Testis (tissue), 3 donors: Measurements from ENCODE around the gene MICAL1. TPM values are rescaled to one million over a fixed set of nuclear protein-coding genes. Genes with fewer than 3 reads are reported as not detected.
A peak's percentile ranks its signal among the peaks of the same experiment; 100 is the strongest.

ENCODE experiments used
- DNase-seq: peaks from one replicate; pipeline ENCODE4 v3.0.0-alpha.2; 2019
- H3K27ac ChIP-seq, 2 donors: fragments of 200-600 bp; sonication (generic); one replicate each; pipeline ENCODE4 v1.5.1; 2019
- H3K27me3 ChIP-seq: fragments of 200-600 bp; sonication (generic); one replicate; pipeline ENCODE4 v1.5.1; 2019
- H3K36me3 ChIP-seq: fragments of 200-600 bp; sonication (generic); one replicate; pipeline ENCODE4 v1.5.1; 2017; ENCODE audit warnings: low read depth; ENCODE audit errors: missing control alignments
- H3K4me1 ChIP-seq: fragments of 200-600 bp; sonication (generic); one replicate; pipeline ENCODE4 v1.5.1; 2019
- H3K4me3 ChIP-seq, 2 donors: fragments of 200-600 bp; sonication (generic); one replicate each; pipeline ENCODE4 v1.5.1; 2017 to 2019
- H3K9me3 ChIP-seq: fragments of 200-600 bp; sonication (generic); one replicate; pipeline ENCODE4 v1.5.1; 2017
- POLR2A ChIP-seq: fragments of 450-650 bp; IDR thresholded peaks from one replicate; pipeline ENCODE4 v1.6.1; 2017; ENCODE audit warnings: antibody characterized with exemption, mild to moderate bottlenecking, moderate library complexity
- WGBS, 2 donors: methylation state at CpG; one replicate each; pipeline ENCODE4 v1.1.5; 2018; 5-methylcytosine and 5-hydroxymethylcytosine counted together
- intact Hi-C: fragments of 100-400 bp; cut with DNase I; formaldehyde crosslinking; loops from one replicate; pipeline ENCODE4 v1.15.1; 2023; ENCODE audit warnings: low total_unique reads
- polyA plus RNA-seq: library from polyadenylated mRNA; stranded (reverse); fragments of 350-450 nt; fragmentation: Illumina TruSeq; extraction: RNeasy Lipid Tissue Mini Kit (QIAGEN cat#74804); gene quantifications from one replicate; pipeline ENCODE4 v1.2.3, GENCODE V29; 2014; ENCODE audit warnings: low read depth, low replicate concordance; ENCODE audit not compliant: insufficient read depth
- total RNA-seq, 2 donors: library from RNA; depleted of rRNA; stranded (reverse); fragments of >200 nt; gene quantifications; one replicate each; pipeline ENCODE4 v1.2.3, GENCODE V29; 2016
- TF ChIP-seq, protein P1 (sequence below), 3 experiments: fragments of 450-650 bp in 2 of 3; fragments of 200-600 bp in 1 of 3; sonication (generic) in 1 of 3; IDR thresholded peaks; one replicate each; pipeline ENCODE4 v1.5.1; 2016 to 2019; ENCODE audit warnings: antibody characterized with exemption in 3 of 3, mild to moderate bottlenecking in 2 of 3, moderate library complexity in 1 of 3

Gene MICAL1
- total and polyA plus RNA-seq, 3 donors from 2014 or later = 34.6 to 61.9 (median 50.3) TPM

DNA sequence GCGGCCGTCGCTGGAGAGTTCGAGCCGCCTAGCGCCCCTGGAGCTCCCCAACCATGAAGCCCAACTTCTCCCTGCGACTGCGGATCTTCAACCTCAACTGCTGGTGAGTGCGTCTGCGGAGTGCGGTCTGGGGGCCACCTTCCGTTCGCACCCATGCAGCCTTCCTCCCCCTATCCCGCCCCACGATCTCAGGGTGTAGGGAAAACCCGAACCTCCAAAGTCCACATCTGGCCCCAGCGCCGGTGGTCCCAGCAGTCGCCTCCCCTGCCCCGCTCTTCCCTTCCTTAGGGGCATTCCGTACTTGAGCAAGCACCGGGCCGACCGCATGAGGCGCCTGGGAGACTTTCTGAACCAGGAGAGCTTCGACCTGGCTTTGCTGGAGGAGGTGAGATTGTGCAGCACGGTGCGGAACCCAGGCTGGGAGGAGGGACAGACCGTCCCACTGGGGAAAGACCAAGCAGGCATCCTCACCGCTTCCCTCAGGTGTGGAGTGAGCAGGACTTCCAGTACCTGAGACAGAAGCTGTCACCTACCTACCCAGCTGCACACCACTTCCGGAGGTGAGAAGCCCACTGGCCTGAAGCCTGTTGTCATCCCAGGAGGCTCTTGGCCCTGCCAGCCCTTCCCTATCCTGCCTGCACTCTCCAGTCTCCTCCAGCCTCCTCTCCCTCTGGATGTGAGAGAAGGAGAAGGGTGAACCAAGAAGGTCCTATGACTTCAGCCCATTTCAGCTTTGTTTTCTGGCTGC is 14.3 kb downstream of the MICAL1 start:
- no peaks in the 10 kb centered on the region for H3K27me3 ChIP-seq
- no peaks in the 10 kb centered on the region for H3K9me3 ChIP-seq
- no peaks in the 10 kb centered on the region for H3K36me3 ChIP-seq
- H3K27ac ChIP-seq = peak overlapping the region; percentile 82 to 85
- peak overlapping the region; percentile 88 to 94 for H3K4me3 ChIP-seq
- intact Hi-C loops = no loop called here
- peaks cover 4% of the 10 kb centered on the region for H3K4me1 ChIP-seq
- TF ChIP-seq POLR2A = no peak
- TF ChIP-seq, protein P1, sequence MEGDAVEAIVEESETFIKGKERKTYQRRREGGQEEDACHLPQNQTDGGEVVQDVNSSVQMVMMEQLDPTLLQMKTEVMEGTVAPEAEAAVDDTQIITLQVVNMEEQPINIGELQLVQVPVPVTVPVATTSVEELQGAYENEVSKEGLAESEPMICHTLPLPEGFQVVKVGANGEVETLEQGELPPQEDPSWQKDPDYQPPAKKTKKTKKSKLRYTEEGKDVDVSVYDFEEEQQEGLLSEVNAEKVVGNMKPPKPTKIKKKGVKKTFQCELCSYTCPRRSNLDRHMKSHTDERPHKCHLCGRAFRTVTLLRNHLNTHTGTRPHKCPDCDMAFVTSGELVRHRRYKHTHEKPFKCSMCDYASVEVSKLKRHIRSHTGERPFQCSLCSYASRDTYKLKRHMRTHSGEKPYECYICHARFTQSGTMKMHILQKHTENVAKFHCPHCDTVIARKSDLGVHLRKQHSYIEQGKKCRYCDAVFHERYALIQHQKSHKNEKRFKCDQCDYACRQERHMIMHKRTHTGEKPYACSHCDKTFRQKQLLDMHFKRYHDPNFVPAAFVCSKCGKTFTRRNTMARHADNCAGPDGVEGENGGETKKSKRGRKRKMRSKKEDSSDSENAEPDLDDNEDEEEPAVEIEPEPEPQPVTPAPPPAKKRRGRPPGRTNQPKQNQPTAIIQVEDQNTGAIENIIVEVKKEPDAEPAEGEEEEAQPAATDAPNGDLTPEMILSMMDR (IDR thresholded peaks at IDR 0.05) = peak in 2 of 3 experiments; percentile 2 to 16
- peak; percentile 63 for DNase-seq
- WGBS, 2 donors = 0% methylated on average over 4 to 31 of the region's 31 CpGs

DNA sequence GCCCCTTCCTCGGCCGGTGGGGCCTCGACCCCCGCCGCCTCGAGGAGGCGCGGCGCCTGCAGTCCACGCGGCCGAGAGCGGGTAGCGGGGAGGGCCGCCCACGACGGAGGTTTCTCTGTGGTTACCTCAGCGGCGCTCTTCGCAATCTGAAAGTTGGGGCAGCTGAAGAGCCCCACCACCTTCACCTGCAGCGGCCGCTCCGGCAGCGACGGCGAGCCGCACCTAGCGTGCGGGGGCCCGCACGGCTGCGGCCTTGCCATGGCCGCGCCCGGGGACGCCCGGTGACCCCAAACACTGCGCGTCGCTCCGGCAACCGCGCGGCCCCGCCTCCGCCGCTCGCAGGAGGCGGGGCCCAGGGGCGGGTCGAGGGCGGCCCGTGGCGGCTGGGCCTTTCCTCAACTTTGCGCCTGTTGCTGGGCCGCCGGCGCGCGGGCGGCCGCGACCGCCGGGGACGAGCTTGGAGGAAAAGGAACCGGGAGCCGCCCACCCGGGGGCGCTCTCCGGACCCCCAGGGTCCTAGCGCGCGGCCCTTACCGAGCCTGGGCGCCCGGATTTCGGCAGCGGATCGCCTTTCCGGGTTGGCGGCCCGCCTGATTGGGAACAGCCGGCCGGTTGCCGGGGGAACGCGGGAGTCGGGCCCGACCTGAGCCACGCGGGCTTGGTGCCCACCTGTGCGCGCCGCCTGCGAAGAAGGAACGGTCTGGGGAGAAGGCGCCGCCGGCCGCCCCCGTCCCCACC is 15.1 kb downstream of the MICAL1 start, which contains the start of the genes PPIL6 and SMPD2:
Gene PPIL6 (minus strand): TSS at position 298 of the 738 bp plus-strand sequence. CDS start 38 bp downstream, at position 260.
Gene SMPD2 (plus strand): TSS at position 394 of the 738 bp plus-strand sequence. CDS start 398 bp downstream, outside the sequence.
- intact Hi-C loops = no loop called here
- peak; percentile 92 for DNase-seq
- peak; percentile 8 for TF ChIP-seq POLR2A
- TF ChIP-seq, protein P1 (IDR thresholded peaks at IDR 0.05) = peak in 2 of 3 experiments; percentile 11 to 25
- H3K9me3 ChIP-seq = no peaks in the 10 kb centered on the region
- WGBS, 2 donors = 1% methylated on average over 96 of the region's 102 CpGs; no CpG with 5 or more reads in 1 of the 2 donors
- H3K4me3 ChIP-seq = peak within 1 kb of the TSS; percentile 88 to 94
- peak within 1 kb of the TSS; percentile 82 to 85 for H3K27ac ChIP-seq
- H3K36me3 ChIP-seq = no peaks in the 10 kb centered on the region
- peaks cover 4% of the 10 kb centered on the region for H3K4me1 ChIP-seq
- no peaks in the 10 kb centered on the region for H3K27me3 ChIP-seq

DNA sequence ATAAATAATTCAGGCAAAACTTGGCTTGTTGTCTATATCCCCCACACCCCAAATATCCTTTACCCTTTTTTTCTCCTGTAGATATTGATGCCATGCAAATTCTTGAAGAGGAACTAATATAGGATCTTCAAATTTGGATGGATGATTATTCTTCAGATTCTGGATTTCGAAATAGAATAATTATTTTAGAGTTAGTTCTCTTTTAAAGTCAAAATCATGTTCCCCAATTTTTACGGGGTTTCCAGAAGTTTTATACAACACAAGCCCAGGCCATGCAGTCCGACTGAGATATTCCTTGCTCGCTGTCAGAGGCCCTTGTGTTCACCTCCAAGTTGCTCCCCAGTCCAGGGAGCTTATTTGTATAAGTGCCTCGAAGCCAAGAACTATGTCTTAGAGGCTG is 19.5 kb downstream of the MICAL1 start:
- no peak for DNase-seq
- H3K27ac ChIP-seq = no peak overlapping the region
- intact Hi-C loops = no loop called here
- H3K36me3 ChIP-seq = no peaks in the 10 kb centered on the region
- no peak overlapping the region for H3K4me3 ChIP-seq
- H3K4me1 ChIP-seq = no peaks in the 10 kb centered on the region
- no peaks in the 10 kb centered on the region for H3K9me3 ChIP-seq
- 88 to 93% methylated on average over 5 of the region's 5 CpGs for WGBS, 2 donors
- no peaks in the 10 kb centered on the region for H3K27me3 ChIP-seq
- no peak for TF ChIP-seq POLR2A
- TF ChIP-seq, protein P1 (IDR thresholded peaks at IDR 0.05) = no peak

DNA sequence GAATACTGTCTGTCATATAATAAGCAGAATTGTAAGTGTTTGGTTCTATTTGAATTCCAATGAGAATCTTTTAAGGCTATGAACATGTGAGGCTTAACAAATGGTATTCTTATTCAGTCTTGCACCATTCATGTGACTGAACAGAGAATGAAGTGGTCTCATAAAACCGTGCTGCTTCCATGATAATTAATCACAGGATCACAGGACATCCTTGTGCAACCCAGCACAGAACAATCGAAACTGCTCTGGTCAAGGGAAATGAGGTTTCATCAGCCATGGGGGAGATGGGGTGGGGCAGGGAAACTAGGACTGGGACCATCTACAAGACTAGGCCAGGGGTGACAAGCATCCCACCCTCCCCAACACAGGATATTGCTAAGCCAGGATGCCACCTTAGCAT is 21.1 kb downstream of the MICAL1 start:
- H3K4me1 ChIP-seq = no peaks in the 10 kb centered on the region
- H3K27ac ChIP-seq = no peak overlapping the region
- 69 to 70% methylated on average over 2 of the region's 2 CpGs for WGBS, 2 donors
- intact Hi-C loops = no loop called here
- DNase-seq = no peak
- no peaks in the 10 kb centered on the region for H3K27me3 ChIP-seq
- H3K36me3 ChIP-seq = no peaks in the 10 kb centered on the region
- TF ChIP-seq, protein P1 (IDR thresholded peaks at IDR 0.05) = no peak
- TF ChIP-seq POLR2A = no peak
- H3K9me3 ChIP-seq = no peaks in the 10 kb centered on the region
- no peak overlapping the region for H3K4me3 ChIP-seq
